K562 (cell line): ENCODE data around the gene MIF. TPM values are rescaled to one million over a fixed set of nuclear protein-coding genes. Genes with fewer than 3 reads are reported as not detected.

ENCODE experiments used
- BHLHE40 ChIP-seq: IDR thresholded peaks from 2 replicates; pipeline ENCODE4 v1.6.1; 2011; ENCODE audit warnings: low read length, improper control_type of control experiment
- CBFA2T3 ChIP-seq: fragments of 450-650 bp; IDR thresholded peaks from 2 replicates; pipeline ENCODE4 v1.6.1; 2017
- CEBPG ChIP-seq, 3 experiments: fragments of 200-800 bp in 1 of 3; sonication (Bioruptor generic) in 1 of 3; sonication (generic) in 1 of 3; formaldehyde crosslinking in 1 of 3; IDR thresholded peaks in 2 of 3; conservative IDR thresholded peaks in 1 of 3; 2 replicates each; pipeline versions ENCODE4 v1.6.1 to v1.8.0; 2016 to 2022; ENCODE audit warnings: missing compliant biosample characterization in 2 of 3, missing genetic modification characterization in 2 of 3, mild to moderate bottlenecking in 1 of 3, missing genetic modification reagents in 1 of 3
- FOXM1 ChIP-seq, 2 experiments: fragments of 450-650 bp in 1 of 2; sonication (generic) in 1 of 2; formaldehyde crosslinking in 1 of 2; IDR thresholded peaks; 2 replicates each; pipeline versions ENCODE4 v1.6.1 to v1.9.0; 2017 to 2022; ENCODE audit warnings: low read depth in 2 of 2, mild to moderate bottlenecking in 2 of 2, missing genetic modification reagents in 1 of 2, moderate library complexity in 1 of 2
- NFATC3 ChIP-seq: fragments of 450-650 bp; IDR thresholded peaks from 2 replicates; pipeline ENCODE4 v1.6.1; 2017; ENCODE audit warnings: mild to moderate bottlenecking
- NFE2 ChIP-seq: IDR thresholded peaks from 2 replicates; pipeline ENCODE4 v1.6.1; 2014; ENCODE audit warnings: antibody characterized with exemption, low read depth
- SPI1 ChIP-seq: IDR thresholded peaks from 2 replicates; pipeline ENCODE4 v1.6.1; 2011; ENCODE audit warnings: low read depth, low read length, control low read depth, borderline replicate concordance
- TCF3 ChIP-seq: sonication (generic); formaldehyde crosslinking; IDR thresholded peaks from 2 replicates; pipeline ENCODE4 v1.4.0; 2020; ENCODE audit warnings: mild to moderate bottlenecking, missing genetic modification reagents
- TFAP4 ChIP-seq: sonication (generic); formaldehyde crosslinking; IDR thresholded peaks from 2 replicates; pipeline ENCODE4 v1.8.0; 2022; ENCODE audit warnings: missing genetic modification reagents, mild to moderate bottlenecking, moderate library complexity, borderline replicate concordance
- TRIM24 ChIP-seq, 2 experiments: fragments of 450-650 bp; IDR thresholded peaks; 2 replicates each; pipeline ENCODE4 v1.6.1; 2016
- ZNF57 ChIP-seq: fragments of 450-650 bp; formaldehyde crosslinking; IDR thresholded peaks from 2 replicates; pipeline ENCODE4 v1.4.0; 2020; ENCODE audit warnings: mild to moderate bottlenecking, moderate library complexity
- polyA plus RNA-seq, 8 experiments: library from polyadenylated mRNA; depleted of rRNA in 4 of 8; stranded (reverse) in 5 of 8; unstranded in 3 of 8; fragments of >200 nt; fragmentation: Nextera tagmentation in 2 of 8; fragmentation: Illumina TruSeq in 1 of 8; extraction: Ambion mirVana in 2 of 8; extraction: Trizol in 1 of 8; gene quantifications; 2 replicates each; pipeline versions ENCODE4 v1.2.1 to v1.2.3, GENCODE V29; 2011 to 2014; ENCODE audit warnings: inconsistent platforms in 1 of 8, missing spikeins in 1 of 8
- total RNA-seq, 7 experiments: library from RNA; depleted of rRNA in 6 of 7; stranded (reverse); fragments of >200 nt in 6 of 7; fragmentation: Illumina TruSeq in 2 of 7; extraction: Trizol in 2 of 7; gene quantifications; 2 replicates each; pipeline versions ENCODE4 v1.2.1 to v1.2.3, GENCODE V29; 2011 to 2021; ENCODE audit warnings: low replicate concordance in 1 of 7
- TF ChIP-seq, protein P1 (sequence below): fragments of 450-650 bp; IDR thresholded peaks from 2 replicates; pipeline ENCODE4 v1.6.1; 2016; ENCODE audit warnings: mild to moderate bottlenecking
- TF ChIP-seq, protein P2 (sequence below), 2 experiments: IDR thresholded peaks; 2 replicates each; pipeline ENCODE4 v1.6.1; 2012; ENCODE audit warnings: improper control_type of control experiment in 2 of 2, low read depth in 2 of 2, low read length in 2 of 2, borderline replicate concordance in 1 of 2

Gene MIF
- total and polyA plus RNA-seq, 9 of the 15 experiments (the other 6 are each of a cell fraction or from before 2014, with no cell fraction given), result 7.4 to 666 (median 193) TPM

- peak; percentile 49 for TF ChIP-seq CBFA2T3
- no peak for TF ChIP-seq NFE2
- no peak for TF ChIP-seq SPI1
- TF ChIP-seq CEBPG (CRISPR knock-in tag; IDR thresholded peaks at IDR 0.05), result peak; percentile 64
- peak in 1 of 2 experiments; percentile 75; a peak in 2 of 4 replicates for TF ChIP-seq CEBPG (tag; conservative IDR thresholded peaks at IDR 0.05 in 1 of 2, IDR thresholded peaks at IDR 0.05 in 1 of 2)
- TF ChIP-seq TCF3 (CRISPR knock-in tag), result peak; percentile 68
- TF ChIP-seq FOXM1 (IDR thresholded peaks at IDR 0.05; ENCODE audit: low read depth), result no peak
- TF ChIP-seq FOXM1 (CRISPR knock-in tag; IDR thresholded peaks at IDR 0.05; ENCODE audit: low read depth), result no peak
- TF ChIP-seq TRIM24 (IDR thresholded peaks at IDR 0.05), result 0 out of 4 replicates have a peak, but pooled peaks of 1 of the 2 experiments have one; percentile 32
- TF ChIP-seq BHLHE40, result no peak
- TF ChIP-seq NFATC3, result no peak
- TF ChIP-seq ZNF57, result no peak
- TF ChIP-seq TFAP4 (CRISPR knock-in tag), result peak; percentile 48; the same call in 1 of the 2 replicates
- TF ChIP-seq, protein P1, sequence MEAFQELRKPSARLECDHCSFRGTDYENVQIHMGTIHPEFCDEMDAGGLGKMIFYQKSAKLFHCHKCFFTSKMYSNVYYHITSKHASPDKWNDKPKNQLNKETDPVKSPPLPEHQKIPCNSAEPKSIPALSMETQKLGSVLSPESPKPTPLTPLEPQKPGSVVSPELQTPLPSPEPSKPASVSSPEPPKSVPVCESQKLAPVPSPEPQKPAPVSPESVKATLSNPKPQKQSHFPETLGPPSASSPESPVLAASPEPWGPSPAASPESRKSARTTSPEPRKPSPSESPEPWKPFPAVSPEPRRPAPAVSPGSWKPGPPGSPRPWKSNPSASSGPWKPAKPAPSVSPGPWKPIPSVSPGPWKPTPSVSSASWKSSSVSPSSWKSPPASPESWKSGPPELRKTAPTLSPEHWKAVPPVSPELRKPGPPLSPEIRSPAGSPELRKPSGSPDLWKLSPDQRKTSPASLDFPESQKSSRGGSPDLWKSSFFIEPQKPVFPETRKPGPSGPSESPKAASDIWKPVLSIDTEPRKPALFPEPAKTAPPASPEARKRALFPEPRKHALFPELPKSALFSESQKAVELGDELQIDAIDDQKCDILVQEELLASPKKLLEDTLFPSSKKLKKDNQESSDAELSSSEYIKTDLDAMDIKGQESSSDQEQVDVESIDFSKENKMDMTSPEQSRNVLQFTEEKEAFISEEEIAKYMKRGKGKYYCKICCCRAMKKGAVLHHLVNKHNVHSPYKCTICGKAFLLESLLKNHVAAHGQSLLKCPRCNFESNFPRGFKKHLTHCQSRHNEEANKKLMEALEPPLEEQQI, result no peak
- TF ChIP-seq, protein P2, sequence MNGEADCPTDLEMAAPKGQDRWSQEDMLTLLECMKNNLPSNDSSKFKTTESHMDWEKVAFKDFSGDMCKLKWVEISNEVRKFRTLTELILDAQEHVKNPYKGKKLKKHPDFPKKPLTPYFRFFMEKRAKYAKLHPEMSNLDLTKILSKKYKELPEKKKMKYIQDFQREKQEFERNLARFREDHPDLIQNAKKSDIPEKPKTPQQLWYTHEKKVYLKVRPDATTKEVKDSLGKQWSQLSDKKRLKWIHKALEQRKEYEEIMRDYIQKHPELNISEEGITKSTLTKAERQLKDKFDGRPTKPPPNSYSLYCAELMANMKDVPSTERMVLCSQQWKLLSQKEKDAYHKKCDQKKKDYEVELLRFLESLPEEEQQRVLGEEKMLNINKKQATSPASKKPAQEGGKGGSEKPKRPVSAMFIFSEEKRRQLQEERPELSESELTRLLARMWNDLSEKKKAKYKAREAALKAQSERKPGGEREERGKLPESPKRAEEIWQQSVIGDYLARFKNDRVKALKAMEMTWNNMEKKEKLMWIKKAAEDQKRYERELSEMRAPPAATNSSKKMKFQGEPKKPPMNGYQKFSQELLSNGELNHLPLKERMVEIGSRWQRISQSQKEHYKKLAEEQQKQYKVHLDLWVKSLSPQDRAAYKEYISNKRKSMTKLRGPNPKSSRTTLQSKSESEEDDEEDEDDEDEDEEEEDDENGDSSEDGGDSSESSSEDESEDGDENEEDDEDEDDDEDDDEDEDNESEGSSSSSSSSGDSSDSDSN (IDR thresholded peaks at IDR 0.05; ENCODE audit: borderline replicate concordance in 1 of 2, low read depth in 2 of 2, low read length in 2 of 2), result no peak
Observed at GRCh38 chr22:23901600-23901999, 7.4 kb downstream of the MIF start (continued).
